GM21786 (cell line): ENCODE measurements around the gene KRTAP9-4.
"Not testable (repeated sequence)": the region's sequence is repeated elsewhere in the genome, so short reads cannot be mapped to it uniquely, and the experiment has no call there.

Experiments
- ATAC-seq: cut with Tn5 transposase; IDR thresholded peaks from one replicate; pipeline ENCODE4 v1.9.1; 2021; ENCODE audit not compliant: unreplicated experiment

The KRTAP9-4 gene

GRCh38 chr17:41264599-41264998, 15.1 kb downstream of the KRTAP9-4 start:
- no peak for ATAC-seq

GRCh38 chr17:41265078-41265477, 15.6 kb downstream of the KRTAP9-4 start, which contains the start of gene KRTAP9-6:
KRTAP9-6 (plus strand) TSS chr17:41265378; CDS start chr17:41265378, 0 bp downstream.
- ATAC-seq = no peak

GRCh38 chr17:41267711-41268110, 18.2 kb downstream of the KRTAP9-4 start:
- no peak for ATAC-seq

GRCh38 chr17:41271323-41271722, 21.8 kb downstream of the KRTAP9-4 start:
- ATAC-seq = not testable (repeated sequence)

- ATAC-seq = no peak
Observed at GRCh38 chr17:41271858-41272257, 22.4 kb downstream of the KRTAP9-4 start.

- ATAC-seq = not testable (repeated sequence)
Observed at GRCh38 chr17:41275648-41276190, 26.2 kb downstream of the KRTAP9-4 start, which contains the start of gene KRTAP9-7. KRTAP9-7 (plus strand) TSS chr17:41275698; CDS start chr17:41275698, 0 bp downstream.

GRCh38 chr17:41278176-41278955, 28.9 kb downstream of the KRTAP9-4 start:
- no peak for ATAC-seq

GRCh38 chr17:41284043-41284442, 34.6 kb downstream of the KRTAP9-4 start:
- no peak for ATAC-seq

GRCh38 chr17:41284546-41284945, 35.1 kb downstream of the KRTAP9-4 start:
- no peak for ATAC-seq

GRCh38 chr17:41287050-41287449, 37.6 kb downstream of the KRTAP9-4 start:
- no peak for ATAC-seq

GRCh38 chr17:41294016-41294415, 44.5 kb downstream of the KRTAP9-4 start:
- ATAC-seq = no peak

- no peak for ATAC-seq
Observed at GRCh38 chr17:41296846-41297245, 47.4 kb downstream of the KRTAP9-4 start.

GRCh38 chr17:41298458-41299135, 49.1 kb downstream of the KRTAP9-4 start:
- ATAC-seq = no peak
